Measurements from ENCODE around the gene SLC25A10. TPM values are rescaled to one million over a fixed set of nuclear protein-coding genes. Genes with fewer than 3 reads are reported as not detected.

The SLC25A10 gene
- total RNA-seq, 1 donor from 2014 or later, result 6.1 TPM

- CTCF ChIA-PET, result no interaction called here
- peaks cover 41% of the 10 kb centered on the region for H3K36me3 Mint-ChIP-seq (ENCODE audit: low read depth)
- peaks cover 28% of the 10 kb centered on the region for H3K4me1 Mint-ChIP-seq
- DNase-seq, result peak; percentile 91
- no peak for TF ChIP-seq CTCF (IDR thresholded peaks at IDR 0.05)
- peak; percentile 98 for ATAC-seq (ENCODE audit: low read depth)
- POLR2A ChIA-PET, result interaction anchor here (0.5 to 2.2 kb wide), 11 partner anchors 9 to 440 kb away, joined by 3 to 26 read pairs (median 4); partner anchors contain the start of genes ACTG1, ARL16, HGS and MRPL12
- intact Hi-C loops (cut with micrococcal nuclease), result loop anchor here (1.0 to 2.0 kb wide), 4 partner anchors 17 to 194 kb away; partner anchors contain the start of genes ARL16, MRPL12, NPLOC4 and P4HB
- no peaks in the 10 kb centered on the region for H3K27me3 Mint-ChIP-seq
- H3K27ac Mint-ChIP-seq, result peak within 1 kb of the TSS; percentile 83
- H3K4me3 Mint-ChIP-seq, result peak within 1 kb of the TSS; percentile 91
- H3K9me3 Mint-ChIP-seq, result no peaks in the 10 kb centered on the region
Measured at GRCh38 chr17:81666342-81667191, 45.5 kb upstream of the SLC25A10 start, which contains the start of the genes CCDC137 and OXLD1. Gene CCDC137 (plus strand): TSS chr17:81666737. CDS start chr17:81666767, 30 bp downstream. Gene OXLD1 (minus strand): TSS chr17:81666605. CDS start chr17:81666577, 28 bp downstream.

GRCh38 chr17:81667754-81668153 is 44.3 kb upstream of the SLC25A10 start:
- Mint-ChIP-seq H3K9me3 (no peaks in the 10 kb centered on the region), H3K36me3 (ENCODE audit: low read depth) (peaks cover 53% of the 10 kb centered on the region), H3K4me3 (peak overlapping the region; percentile 91), H3K4me1 (peaks cover 28% of the 10 kb centered on the region), H3K27ac (peak overlapping the region; percentile 46), H3K27me3 (no peaks in the 10 kb centered on the region)
- intact Hi-C loops (cut with micrococcal nuclease), result loop anchor here (2.0 kb wide), 2 partner anchors 35 to 193 kb away; partner anchors contain the start of genes MRPL12 and P4HB
- ATAC-seq (ENCODE audit: low read depth) (no peak), DNase-seq (no peak)
- CTCF ChIA-PET, result no interaction called here
- no peak for TF ChIP-seq CTCF (IDR thresholded peaks at IDR 0.05)
- POLR2A ChIA-PET, result interaction anchor here (0.7 to 2.0 kb wide), 4 partner anchors 11 to 1210 kb away, joined by 3 to 25 read pairs (median 8); partner anchors contain the start of gene MRPL12

GRCh38 chr17:81672504-81672903 is 39.6 kb upstream of the SLC25A10 start:
- POLR2A ChIA-PET, result no interaction called here
- H3K27ac Mint-ChIP-seq, result no peak overlapping the region
- intact Hi-C loops (cut with micrococcal nuclease), result no loop called here

GRCh38 chr17:81672954-81673353 is 39.1 kb upstream of the SLC25A10 start:
- CTCF ChIA-PET, result interaction anchor here (1.1 kb wide), 1 partner anchor 10 kb away, joined by 3 read pairs; the partner anchor contains the start of gene ARL16
- POLR2A ChIA-PET, result interaction anchor here (0.6 kb wide), 1 partner anchor 183 kb away, joined by 6 read pairs; no protein-coding TSS in a partner anchor
- DNase-seq, result no peak

More at GRCh38 chr17:81672504-81672903, 39.6 kb upstream of the SLC25A10 start:
- no peaks in the 10 kb centered on the region for H3K9me3 Mint-ChIP-seq
- H3K4me3 Mint-ChIP-seq, result no peak overlapping the region
- no peaks in the 10 kb centered on the region for H3K27me3 Mint-ChIP-seq
- H3K36me3 Mint-ChIP-seq (ENCODE audit: low read depth), result peaks cover 61% of the 10 kb centered on the region
- DNase-seq (no peak), ATAC-seq (ENCODE audit: low read depth) (no peak)
- TF ChIP-seq CTCF (IDR thresholded peaks at IDR 0.05), result no peak
- peaks cover 17% of the 10 kb centered on the region for H3K4me1 Mint-ChIP-seq
- CTCF ChIA-PET, result interaction anchor here (1.1 kb wide), 1 partner anchor 11 kb away, joined by 3 read pairs; the partner anchor contains the start of gene ARL16

More at GRCh38 chr17:81672954-81673353, 39.1 kb upstream of the SLC25A10 start:
- TF ChIP-seq CTCF (IDR thresholded peaks at IDR 0.05), result no peak
- intact Hi-C loops (cut with micrococcal nuclease), result no loop called here
- no peak overlapping the region for H3K4me3 Mint-ChIP-seq
- no peaks in the 10 kb centered on the region for H3K9me3 Mint-ChIP-seq
- H3K4me1 Mint-ChIP-seq, result peaks cover 12% of the 10 kb centered on the region
- no peaks in the 10 kb centered on the region for H3K27me3 Mint-ChIP-seq
- no peak for ATAC-seq (ENCODE audit: low read depth)
- peaks cover 57% of the 10 kb centered on the region for H3K36me3 Mint-ChIP-seq (ENCODE audit: low read depth)
- no peak overlapping the region for H3K27ac Mint-ChIP-seq
